ENCODE data around the gene GPI.

DNA sequence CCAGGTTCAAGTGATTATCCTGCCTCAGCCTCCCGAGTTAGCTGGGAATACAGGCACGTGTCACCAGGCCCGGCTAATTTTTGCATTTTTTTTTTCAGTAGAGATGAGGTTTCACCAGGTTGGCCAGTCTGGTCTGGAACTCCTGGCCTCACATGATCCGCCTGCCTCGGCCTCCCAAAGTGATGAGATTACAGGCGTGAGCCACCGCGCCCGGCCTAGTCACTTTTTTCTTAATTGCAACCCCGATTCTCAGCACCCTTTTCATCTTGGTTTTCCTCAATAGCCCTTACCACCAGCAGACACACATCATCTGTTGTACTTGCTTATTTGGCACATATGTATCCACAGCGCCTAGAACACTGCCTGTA lies 550 bp upstream of the GPI start:
- no peak for TF ChIP-seq ZNF280A (IDR thresholded peaks at IDR 0.05; ENCODE audit: low read depth, partially characterized antibody)
- TF ChIP-seq, protein P1, sequence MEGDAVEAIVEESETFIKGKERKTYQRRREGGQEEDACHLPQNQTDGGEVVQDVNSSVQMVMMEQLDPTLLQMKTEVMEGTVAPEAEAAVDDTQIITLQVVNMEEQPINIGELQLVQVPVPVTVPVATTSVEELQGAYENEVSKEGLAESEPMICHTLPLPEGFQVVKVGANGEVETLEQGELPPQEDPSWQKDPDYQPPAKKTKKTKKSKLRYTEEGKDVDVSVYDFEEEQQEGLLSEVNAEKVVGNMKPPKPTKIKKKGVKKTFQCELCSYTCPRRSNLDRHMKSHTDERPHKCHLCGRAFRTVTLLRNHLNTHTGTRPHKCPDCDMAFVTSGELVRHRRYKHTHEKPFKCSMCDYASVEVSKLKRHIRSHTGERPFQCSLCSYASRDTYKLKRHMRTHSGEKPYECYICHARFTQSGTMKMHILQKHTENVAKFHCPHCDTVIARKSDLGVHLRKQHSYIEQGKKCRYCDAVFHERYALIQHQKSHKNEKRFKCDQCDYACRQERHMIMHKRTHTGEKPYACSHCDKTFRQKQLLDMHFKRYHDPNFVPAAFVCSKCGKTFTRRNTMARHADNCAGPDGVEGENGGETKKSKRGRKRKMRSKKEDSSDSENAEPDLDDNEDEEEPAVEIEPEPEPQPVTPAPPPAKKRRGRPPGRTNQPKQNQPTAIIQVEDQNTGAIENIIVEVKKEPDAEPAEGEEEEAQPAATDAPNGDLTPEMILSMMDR (IDR thresholded peaks at IDR 0.05 in 2 of 3, conservative IDR thresholded peaks at IDR 0.05 in 1 of 3; ENCODE audit: insufficient read depth in 2 of 3, low read depth in 1 of 3, low read length in 3 of 3), result no peak
- TF ChIP-seq ZNF785 (CRISPR knock-in tag; IDR thresholded peaks at IDR 0.05), result no peak
- no peak for TF ChIP-seq ZNF263 (CRISPR knock-in tag; IDR thresholded peaks at IDR 0.05; ENCODE audit: borderline replicate concordance)
- no peak for TF ChIP-seq POLR2A (conservative IDR thresholded peaks at IDR 0.05)
- TF ChIP-seq RBM14 (IDR thresholded peaks at IDR 0.05; ENCODE audit: borderline replicate concordance, insufficient read depth, low read depth, low read length), result no peak
- no peak for TF ChIP-seq CEBPZ (IDR thresholded peaks at IDR 0.05; ENCODE audit: borderline replicate concordance, low read depth, low read length)
- TF ChIP-seq FOXP1 (CRISPR knock-in tag; IDR thresholded peaks at IDR 0.05), result no peak
- no peak for TF ChIP-seq NFRKB (IDR thresholded peaks at IDR 0.05; ENCODE audit: low read depth)
- TF ChIP-seq ATF7 (IDR thresholded peaks at IDR 0.05), result no peak

All from K562 (cell line).